Right ventricle myocardium inferior (tissue), 1 donor: ENCODE data around the gene OLFML1. TPM values are rescaled to one million over a fixed set of nuclear protein-coding genes. Genes with fewer than 3 reads are reported as not detected.

ENCODE experiments used
- ATAC-seq: fragments of 200-7000 bp; cut with Tn5 transposase; one replicate; pipeline ENCODE4 v1.9.1; 2020; ENCODE audit warnings: mild to moderate bottlenecking, moderate library complexity
- DNase-seq: peaks from one replicate; pipeline ENCODE4 v3.0.0; 2021; ENCODE audit errors: missing footprints
- intact Hi-C: fragments of 100-400 bp; cut with DNase I; formaldehyde crosslinking; loops from one replicate; pipeline ENCODE4 v1.11.0; 2022
- total RNA-seq: library from RNA; stranded (reverse); fragmentation: NEBNext Ultra II Directional; extraction: Animal tissue kit (Norgen Biotek cat#: 25700); gene quantifications from one replicate; pipeline ENCODE4 v1.2.1, GENCODE V29; 2021
- donor health status: DM: no; HTN: yes; CAD: no; lungs with severe emphysema.

OLFML1 gene
- total RNA-seq, 1 donor from 2014 or later = 8.5 TPM

DNA sequence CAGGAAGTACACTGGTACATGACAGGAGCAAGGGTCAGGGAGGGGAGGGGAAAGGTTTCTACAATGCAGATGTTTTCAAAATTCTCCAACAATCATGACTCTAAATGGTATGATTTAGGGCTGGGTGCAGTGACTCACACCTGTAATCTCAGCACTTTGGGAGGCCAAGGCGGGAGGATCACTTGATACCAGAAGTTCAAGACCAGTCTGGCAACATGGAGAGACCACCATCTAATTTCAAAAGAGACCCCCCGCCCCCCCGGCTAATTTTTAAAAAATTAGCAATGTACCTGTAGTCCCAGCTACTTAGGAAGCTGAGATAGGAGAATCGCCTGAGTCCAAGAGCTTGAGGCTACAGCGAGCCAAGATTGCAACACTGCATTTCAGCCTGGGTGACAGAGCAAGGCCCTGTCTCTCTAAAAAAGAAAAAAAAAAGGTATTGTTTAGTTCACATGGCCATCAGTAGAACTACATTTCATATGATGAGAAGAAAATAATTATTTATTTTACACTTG, 15.9 kb upstream of the OLFML1 start:
- no peak for DNase-seq
- ATAC-seq = no peak
- intact Hi-C loops = no loop called here

DNA sequence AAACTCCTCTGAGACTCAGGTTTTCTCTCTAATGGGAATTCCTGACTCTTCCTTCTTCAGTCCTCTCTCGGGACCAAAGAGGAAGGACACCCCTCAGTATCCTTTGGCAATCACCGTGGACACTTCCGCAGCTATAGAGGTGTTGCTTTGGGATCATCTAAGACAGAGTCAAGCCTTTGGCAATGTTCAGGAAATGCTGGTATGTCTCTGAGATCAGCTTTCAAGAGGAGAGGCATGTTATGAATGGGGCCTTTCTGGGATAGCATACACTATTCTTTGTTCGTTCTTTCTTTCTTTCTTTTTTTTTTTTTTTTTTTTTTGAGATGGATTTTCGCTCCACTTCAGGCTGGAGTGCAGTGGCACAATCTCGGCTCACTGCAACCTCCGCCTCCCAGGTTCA, 14.2 kb upstream of the OLFML1 start:
- no peak for ATAC-seq
- DNase-seq = no peak
- intact Hi-C loops = no loop called here

DNA sequence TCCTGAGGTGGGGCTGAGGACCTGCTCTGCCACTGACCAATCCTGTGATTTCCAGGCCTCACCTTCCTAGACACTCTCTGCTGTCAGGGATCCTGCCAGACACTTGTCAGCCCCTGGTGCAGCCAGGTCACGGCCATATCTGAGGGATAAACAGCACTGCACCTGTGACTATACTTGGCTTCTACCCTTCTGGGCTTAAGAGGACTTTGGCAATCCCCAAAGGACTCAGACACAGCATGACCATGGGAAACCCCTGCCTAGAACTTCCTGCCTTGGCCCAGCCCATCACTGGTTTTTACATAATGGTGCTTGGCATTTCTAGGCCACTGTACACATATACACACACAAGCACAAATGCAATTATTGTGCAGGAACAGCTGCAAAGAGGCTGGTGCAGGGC, 11.6 kb upstream of the OLFML1 start:
- intact Hi-C loops = no loop called here
- no peak for DNase-seq
- ATAC-seq = peak; percentile 62

DNA sequence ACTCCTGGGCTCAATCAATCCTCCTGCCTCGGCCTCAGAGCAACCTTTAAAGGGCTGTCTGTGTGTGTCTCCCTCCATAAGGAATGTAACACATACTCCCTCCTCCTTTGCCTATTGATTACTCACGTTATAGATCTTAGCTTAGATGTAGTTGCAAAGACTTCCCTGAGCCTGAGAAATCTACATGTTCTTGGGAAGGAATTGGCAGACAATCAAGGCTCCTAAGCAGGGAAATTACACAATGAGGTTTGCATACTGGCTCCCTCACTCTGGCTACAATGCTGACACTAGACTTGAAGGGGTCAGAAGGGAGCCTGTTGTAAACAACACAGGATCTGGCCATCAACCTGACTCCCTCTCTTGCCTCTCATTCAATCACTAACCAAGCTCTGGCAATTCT, 5.2 kb upstream of the OLFML1 start:
- no peak for DNase-seq
- ATAC-seq = peak; percentile 38
- intact Hi-C loops = no loop called here

DNA sequence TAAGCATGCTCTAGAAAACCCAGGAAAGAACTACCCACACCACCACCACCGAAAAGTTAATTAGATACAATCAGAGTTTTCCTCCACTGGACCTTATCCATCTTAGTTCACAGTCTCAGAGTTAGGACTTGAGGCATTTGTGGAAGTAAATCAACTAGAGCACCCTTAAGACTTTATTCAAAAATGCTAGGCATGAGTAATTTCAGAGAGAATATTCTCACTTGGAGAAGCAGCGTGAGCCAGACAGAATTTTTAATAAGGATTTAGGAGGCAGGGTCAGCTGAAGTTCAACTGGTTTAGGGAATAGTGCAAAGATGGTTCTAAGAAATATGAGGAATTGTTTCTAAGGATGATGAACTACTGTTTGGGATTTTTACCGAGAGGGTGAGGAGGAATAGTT, 1.2 kb upstream of the OLFML1 start:
- DNase-seq (no peak), ATAC-seq (no peak)
- intact Hi-C loops = no loop called here

DNA sequence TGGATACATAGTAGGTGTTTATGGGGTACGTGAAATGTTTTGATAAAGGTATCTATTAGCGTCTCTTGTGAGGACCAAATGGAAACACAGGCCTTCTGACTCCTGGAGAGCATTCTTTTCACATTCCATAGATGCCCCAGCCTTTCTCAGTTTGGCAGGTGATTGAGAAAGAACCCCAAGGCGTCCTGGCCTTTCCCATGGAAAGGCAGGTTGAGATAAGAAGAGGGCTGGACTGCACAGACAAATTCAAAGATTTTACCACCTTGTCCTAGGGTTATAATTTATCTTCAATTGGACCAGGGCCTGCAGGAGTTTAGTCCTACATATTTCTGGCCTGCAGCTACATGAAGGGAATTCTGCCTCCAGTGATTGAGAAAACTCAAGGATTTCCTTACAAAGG, 661 bp upstream of the OLFML1 start:
- intact Hi-C loops = no loop called here
- no peak for DNase-seq
- no peak for ATAC-seq

DNA sequence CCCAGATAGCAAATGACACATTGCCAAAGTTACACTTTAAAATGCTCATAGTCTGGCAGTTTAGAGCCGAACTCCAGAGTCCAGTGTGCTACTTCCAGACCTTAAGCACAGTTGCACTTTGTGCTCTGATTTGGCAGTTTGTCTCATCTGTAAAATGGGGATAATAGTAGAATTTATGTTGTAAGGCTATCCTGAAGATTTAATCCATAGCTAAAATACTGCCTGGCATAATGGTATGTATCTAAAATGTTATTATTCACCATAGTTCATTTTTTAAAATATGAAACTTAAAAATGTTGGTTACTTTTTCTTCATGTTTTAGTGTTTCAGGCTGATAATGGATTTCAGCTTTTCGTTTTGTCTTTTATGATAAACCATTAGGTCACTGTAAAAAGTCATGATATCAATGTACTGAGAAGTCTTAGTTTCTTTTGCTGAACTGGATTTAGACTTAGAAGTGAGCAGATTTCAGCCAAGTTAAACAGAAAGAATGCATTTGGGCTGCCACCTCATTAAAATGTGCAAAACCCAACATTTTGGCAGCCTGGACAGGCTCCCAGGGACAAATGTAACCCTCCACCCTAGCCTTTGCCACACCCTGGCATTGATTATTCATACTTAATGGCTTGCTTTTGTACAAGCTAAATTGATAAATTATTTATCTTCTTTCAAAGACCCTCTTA, 933 bp downstream of the OLFML1 start:
- ATAC-seq = no peak

DNA sequence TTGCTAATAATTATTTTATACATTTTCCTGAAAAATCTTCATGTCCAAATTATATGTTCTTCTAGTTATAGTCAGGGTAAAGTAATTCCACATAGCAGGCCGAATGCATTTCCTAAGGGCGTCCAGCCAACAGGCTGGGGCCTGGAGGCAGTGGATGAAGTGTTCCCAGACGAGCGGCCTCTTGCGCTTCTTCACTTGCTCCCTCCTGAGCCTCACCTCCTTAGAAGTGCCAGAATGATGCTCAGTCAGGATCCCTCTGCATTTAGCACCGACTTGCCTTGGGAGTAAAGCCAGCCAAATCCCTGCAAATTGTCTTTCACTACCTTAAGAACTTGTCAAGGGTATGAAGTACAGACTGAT, 1.5 kb downstream of the OLFML1 start:
- DNase-seq = no peak
- no peak for ATAC-seq
- intact Hi-C loops = no loop called here

More for the DNA sequence above, 933 bp downstream of the OLFML1 start:
- intact Hi-C loops = no loop called here
- no peak for DNase-seq

DNA sequence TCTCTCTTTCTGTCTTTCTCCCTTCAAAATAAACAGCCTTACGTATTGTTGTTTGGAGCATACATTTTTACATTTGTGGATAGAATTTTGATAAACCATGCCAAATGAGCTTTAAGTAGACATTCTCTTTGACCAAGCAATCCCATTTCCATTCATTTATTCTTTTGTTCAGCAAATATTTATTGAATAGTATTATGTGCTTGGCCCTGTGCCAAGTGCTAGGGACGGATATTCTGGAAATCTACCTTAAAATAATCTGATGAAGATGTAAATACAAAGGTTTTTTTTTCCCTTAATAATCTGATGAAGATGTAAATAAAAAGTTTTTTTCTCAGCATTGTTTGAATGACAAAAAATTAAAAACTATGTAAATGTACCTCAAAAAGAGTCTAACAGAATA, 2.1 kb downstream of the OLFML1 start:
- ATAC-seq (no peak), DNase-seq (no peak)
- intact Hi-C loops = no loop called here

DNA sequence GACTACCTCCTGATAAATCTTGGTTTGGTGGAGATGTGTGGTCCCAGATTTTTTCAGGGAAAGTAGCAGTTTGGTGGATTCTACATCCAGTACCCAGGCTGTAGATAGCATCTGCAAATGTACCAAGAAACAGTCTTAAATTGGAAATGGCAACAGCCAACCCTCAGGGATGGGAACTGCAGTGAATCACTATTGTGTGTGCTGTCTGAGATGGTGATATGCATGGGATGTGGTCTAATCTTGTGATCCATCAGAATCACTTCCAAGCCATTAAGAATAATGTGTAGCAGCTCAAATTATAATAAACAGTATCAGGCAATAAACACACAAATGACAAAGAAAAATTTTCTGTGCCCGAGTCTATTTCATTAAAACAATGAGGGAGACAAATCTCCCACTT, 3.4 kb downstream of the OLFML1 start:
- intact Hi-C loops = no loop called here
- no peak for ATAC-seq
- no peak for DNase-seq

DNA sequence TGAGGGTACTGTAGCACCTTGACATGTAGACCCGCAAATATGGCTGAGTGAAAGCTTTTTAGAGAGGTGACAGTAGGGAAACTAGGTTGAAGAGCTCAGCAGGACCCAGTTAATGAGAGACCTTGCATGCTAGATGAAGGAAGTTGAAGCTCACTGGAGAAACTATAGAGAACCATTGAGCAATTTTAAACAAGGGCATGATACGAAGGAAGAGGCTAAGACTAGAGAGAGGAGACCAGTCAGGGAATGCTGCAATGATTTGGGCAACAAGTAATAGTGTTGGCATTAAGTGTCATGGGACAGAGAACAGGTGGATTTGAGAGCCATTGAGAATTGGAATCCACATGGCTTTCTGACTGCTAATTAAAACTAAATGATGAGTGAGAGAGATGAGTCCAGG, 4.1 kb downstream of the OLFML1 start:
- ATAC-seq = no peak
- DNase-seq = no peak
- intact Hi-C loops = no loop called here

DNA sequence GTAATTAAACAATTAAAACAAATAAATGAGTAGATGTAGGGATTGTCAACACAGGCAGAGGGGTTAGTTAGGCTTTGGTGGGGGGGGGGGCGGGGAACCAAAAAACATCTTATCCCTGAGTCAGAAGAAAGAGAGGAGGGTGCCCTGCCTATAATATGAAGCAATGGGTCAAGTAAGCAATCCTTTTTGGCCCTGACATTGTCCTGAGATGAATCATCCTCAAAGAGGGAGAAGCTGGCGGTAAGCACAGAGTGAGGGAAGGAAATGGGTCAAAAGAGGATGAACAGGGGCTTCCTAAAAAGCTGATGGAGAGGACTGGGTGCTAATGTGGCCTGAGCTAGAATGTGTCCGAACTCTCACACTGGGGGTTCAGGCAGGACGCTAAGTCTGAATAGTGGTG, 4.7 kb downstream of the OLFML1 start:
- no peak for DNase-seq
- intact Hi-C loops = no loop called here
- ATAC-seq = peak; percentile 25

DNA sequence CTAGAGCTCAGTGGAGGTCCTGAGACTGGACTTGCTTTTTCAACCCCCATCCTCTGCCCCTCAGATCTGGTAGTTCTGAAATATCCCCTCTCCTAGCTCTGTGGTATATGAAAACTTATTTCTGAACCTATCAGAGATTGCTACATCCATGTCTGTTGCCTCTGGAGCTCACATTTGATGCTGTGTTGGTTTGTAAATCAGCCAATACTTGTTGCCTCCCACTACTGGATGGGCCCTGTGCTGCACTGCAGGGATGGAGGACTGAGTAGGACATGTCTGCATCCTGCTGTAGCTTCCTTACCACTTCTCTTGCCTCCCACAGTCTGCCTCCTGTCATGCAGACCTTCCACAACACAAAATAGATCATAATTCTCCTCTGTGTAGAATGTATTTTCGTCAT, 5.2 kb downstream of the OLFML1 start:
- DNase-seq = no peak
- ATAC-seq = no peak
- intact Hi-C loops = no loop called here

DNA sequence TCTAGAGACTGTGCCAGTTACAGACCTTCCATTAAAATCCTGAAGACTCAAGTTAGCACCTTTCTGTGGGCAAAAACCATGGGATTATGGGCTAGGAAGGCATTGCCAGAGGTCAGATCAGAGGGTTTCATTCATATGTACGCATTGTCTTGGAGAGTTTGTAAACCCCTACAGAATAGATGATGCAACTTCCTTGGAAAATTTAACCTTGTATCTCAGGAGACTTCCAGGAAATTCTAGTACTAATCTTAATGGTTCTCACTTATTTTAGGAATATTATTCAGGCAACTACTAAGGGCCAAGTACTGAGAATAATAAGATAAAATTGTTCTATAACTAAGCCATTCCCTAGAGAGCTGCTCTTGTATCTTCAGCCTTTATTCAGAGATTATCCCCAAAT, 6.9 kb downstream of the OLFML1 start:
- ATAC-seq (peak; percentile 50), DNase-seq (no peak)
- intact Hi-C loops = no loop called here

DNA sequence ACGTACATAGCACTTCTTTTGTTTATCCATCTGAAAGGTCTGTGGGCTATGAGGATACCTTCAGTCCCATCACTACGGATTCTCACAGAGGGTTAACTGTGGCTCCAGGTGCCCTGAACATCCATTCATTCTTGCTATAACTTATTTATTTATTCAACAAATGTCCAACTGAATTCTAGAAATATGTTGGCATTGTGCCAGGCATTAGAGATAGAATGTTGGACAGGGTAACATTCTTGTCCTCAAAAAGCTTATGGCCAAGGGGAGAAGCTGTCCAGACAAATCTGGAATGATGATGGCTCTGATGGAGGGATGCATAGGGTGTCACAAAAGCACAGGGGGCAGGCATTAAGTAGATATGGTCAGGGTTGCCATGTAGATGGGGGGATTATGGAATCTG, 8.4 kb downstream of the OLFML1 start:
- DNase-seq (no peak), ATAC-seq (no peak)
- intact Hi-C loops = no loop called here

DNA sequence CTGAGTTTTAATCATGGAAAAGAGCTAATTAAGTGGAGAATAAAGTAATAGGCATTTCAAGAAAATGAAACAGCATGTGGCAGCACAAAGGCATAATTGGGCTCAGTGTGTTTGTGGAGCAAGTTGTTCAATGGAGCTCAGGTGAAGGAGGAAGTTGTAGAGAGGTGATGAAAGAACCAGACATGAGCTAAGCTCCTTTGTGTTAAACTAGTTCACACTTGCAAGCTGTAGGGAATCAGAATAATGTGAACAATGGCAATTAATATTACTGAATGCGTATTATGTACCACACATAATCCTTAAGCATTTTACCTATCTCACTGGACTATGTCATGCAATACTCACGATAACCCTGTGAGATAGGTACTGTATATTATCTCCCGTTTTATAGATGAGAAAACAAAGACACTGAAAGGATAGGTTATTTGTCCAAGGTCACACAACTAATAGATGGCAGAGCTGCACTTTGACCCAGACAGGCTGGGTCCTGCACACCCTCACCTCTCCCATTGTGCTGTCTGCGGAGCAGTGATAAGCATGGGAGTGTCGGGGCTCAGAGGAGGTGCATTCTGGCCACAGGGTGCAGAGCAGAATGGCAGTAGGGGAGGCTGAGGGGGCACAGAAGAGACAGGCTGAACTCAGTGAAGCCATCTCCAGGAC, 8.9 kb downstream of the OLFML1 start:
- ATAC-seq = no peak
- DNase-seq = no peak
- intact Hi-C loops = no loop called here

DNA sequence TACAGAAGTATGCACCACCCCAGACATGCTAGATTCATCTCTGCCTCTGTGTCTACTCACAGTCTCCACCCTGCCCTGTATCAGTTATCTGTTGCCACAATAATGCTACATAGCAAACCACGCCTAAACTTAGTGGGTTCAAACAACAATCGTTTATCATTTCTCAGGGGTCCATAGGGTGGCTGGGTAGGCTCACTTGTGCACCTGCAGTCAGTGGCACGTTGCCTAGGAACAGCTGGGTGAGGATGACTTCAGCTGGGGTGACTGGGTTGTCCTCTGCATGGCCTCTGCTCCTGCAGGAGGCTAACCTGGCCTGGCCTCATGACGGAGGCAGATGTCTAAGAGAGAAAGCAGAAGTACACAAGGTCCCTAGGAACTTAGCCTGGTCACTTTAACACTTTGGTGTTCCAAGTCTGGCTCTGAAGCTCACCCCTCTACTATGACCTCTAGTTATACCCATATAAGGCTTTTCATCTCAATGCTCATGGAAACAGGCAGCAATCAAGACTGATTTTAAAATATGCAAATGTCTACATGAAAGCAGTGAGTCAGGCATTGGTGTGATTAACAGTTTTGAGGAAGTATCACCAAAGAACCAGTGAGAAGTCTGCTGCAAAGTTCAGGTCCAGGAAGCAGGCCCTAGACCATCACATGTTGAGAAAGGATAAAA, 10.7 kb downstream of the OLFML1 start:
- intact Hi-C loops = no loop called here
- DNase-seq (no peak), ATAC-seq (peak; percentile 51)

DNA sequence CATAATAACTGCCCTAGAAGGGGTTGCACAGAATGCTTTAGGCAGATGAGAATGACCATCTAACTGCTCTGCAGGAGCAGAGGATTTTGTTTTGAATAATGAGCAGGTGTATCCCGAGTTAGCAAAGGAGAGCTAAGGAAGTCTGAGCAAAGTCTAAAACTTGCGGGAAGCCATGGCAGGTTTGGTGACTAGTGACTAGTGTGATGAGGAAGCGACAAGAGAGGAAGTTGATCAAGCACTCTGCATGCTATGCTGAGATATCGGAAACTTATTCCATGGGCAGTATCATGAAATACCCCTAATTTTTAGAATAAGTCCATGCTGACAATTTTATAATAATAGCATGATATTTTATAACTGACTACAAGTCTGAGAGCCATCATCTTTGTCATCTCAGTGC, 12.9 kb downstream of the OLFML1 start:
- intact Hi-C loops = no loop called here
- no peak for DNase-seq
- no peak for ATAC-seq

DNA sequence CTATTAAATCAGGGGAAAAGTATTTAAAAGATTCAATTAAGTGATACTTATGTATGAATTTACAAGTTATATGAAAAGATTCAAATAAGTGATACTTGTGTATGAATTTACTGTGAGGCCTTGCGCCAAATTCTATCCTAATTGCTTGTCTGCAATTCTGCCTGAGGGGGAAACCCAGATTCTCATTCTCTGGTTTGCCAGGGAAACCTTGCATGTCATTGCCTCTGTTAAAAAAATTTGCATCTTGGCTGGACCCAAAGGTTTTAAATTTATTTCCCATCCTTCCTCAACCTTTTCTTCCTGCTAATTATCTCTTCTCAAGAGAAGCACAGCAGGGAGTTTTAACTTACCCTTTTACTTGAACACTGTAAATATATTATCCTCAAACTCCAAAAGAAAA, 13.8 kb downstream of the OLFML1 start:
- intact Hi-C loops = no loop called here
- ATAC-seq (no peak), DNase-seq (no peak)

DNA sequence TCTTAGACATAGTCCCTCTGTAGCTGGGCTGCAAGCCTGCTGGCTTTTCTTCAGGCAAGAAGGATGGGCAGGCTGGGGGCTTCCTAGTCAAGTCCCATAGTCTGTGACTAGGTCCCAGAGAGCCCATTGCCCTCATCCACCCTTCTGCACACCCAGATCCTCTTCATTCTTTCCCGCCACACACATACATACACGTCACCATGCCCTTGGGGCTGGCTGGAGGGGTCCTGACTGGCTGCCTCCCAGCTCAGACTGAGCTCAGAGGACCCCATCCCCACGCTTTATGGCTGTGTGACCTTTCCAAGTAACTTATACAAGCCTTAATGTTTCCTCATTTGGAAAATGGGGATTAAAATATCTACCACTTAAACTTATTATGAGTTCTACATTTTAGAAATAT, 14.9 kb downstream of the OLFML1 start:
- intact Hi-C loops = no loop called here
- ATAC-seq (no peak), DNase-seq (no peak)
